HL-60 (cell line): ENCODE results near the gene VASH2.

Experiments
- DNase-seq, 2 experiments: peaks; one replicate each; pipeline ENCODE4 v3.0.0-alpha.2; 2010 to 2020; ENCODE audit warnings: low read depth in 1 of 2, low spot score in 1 of 2
- H3K27ac ChIP-seq: fragments of 250-450 bp; sonication (Bioruptor Pico); replicated peaks from 2 replicates; pipeline ENCODE4 v1.5.1; 2020; ENCODE audit warnings: mild to moderate bottlenecking, moderate library complexity
- H3K27me3 ChIP-seq: fragments of 250-450 bp; sonication (Bioruptor Pico); 2 replicates; pipeline ENCODE4 v1.5.1; 2021; ENCODE audit warnings: mild to moderate bottlenecking, moderate library complexity; ENCODE audit not compliant: insufficient read depth, poor library complexity, severe bottlenecking
- H3K4me3 ChIP-seq: replicated peaks from 2 replicates; pipeline ENCODE4 v1.5.1; 2011; ENCODE audit warnings: mild to moderate bottlenecking, control low read depth, low read length; ENCODE audit not compliant: insufficient read depth
- CTCF ChIP-seq: IDR thresholded peaks from one replicate; pipeline ENCODE4 v1.5.1; 2011; ENCODE audit warnings: low read length, control low read depth, inconsistent platforms; ENCODE audit not compliant: insufficient read depth
- GABPA ChIP-seq: IDR thresholded peaks from 2 replicates; pipeline ENCODE4 v1.6.1; 2012; ENCODE audit warnings: low read depth
- POLR2AphosphoS5 ChIP-seq: IDR thresholded peaks from 2 replicates; pipeline ENCODE4 v1.6.1; 2012; ENCODE audit warnings: low read depth
- SPI1 ChIP-seq: IDR thresholded peaks from 2 replicates; pipeline ENCODE4 v1.6.1; 2012; ENCODE audit warnings: low read depth, mild to moderate bottlenecking, borderline replicate concordance
- TF ChIP-seq, protein P1 (sequence below): IDR thresholded peaks from 2 replicates; pipeline ENCODE4 v1.6.1; 2012; ENCODE audit warnings: low read depth; ENCODE audit not compliant: insufficient replicate concordance

The VASH2 gene

GRCh38 chr1:212930986-212931678, 19.2 kb upstream of the VASH2 start:
- TF ChIP-seq SPI1 (no peak), GABPA (no peak), CTCF (no peak), POLR2AphosphoS5 (no peak)
- TF ChIP-seq, protein P1, sequence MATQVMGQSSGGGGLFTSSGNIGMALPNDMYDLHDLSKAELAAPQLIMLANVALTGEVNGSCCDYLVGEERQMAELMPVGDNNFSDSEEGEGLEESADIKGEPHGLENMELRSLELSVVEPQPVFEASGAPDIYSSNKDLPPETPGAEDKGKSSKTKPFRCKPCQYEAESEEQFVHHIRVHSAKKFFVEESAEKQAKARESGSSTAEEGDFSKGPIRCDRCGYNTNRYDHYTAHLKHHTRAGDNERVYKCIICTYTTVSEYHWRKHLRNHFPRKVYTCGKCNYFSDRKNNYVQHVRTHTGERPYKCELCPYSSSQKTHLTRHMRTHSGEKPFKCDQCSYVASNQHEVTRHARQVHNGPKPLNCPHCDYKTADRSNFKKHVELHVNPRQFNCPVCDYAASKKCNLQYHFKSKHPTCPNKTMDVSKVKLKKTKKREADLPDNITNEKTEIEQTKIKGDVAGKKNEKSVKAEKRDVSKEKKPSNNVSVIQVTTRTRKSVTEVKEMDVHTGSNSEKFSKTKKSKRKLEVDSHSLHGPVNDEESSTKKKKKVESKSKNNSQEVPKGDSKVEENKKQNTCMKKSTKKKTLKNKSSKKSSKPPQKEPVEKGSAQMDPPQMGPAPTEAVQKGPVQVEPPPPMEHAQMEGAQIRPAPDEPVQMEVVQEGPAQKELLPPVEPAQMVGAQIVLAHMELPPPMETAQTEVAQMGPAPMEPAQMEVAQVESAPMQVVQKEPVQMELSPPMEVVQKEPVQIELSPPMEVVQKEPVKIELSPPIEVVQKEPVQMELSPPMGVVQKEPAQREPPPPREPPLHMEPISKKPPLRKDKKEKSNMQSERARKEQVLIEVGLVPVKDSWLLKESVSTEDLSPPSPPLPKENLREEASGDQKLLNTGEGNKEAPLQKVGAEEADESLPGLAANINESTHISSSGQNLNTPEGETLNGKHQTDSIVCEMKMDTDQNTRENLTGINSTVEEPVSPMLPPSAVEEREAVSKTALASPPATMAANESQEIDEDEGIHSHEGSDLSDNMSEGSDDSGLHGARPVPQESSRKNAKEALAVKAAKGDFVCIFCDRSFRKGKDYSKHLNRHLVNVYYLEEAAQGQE: no peak
- H3K27me3 ChIP-seq: no peaks in the 10 kb centered on the region
- no peak for DNase-seq
- H3K4me3 ChIP-seq: no peak overlapping the region
- H3K27ac ChIP-seq: no peak overlapping the region

GRCh38 chr1:212933815-212934471, 16.4 kb upstream of the VASH2 start:
- TF ChIP-seq CTCF: no peak
- no peak for TF ChIP-seq SPI1
- TF ChIP-seq, protein P1: no peak
- no peak for TF ChIP-seq POLR2AphosphoS5
- TF ChIP-seq GABPA: no peak
- no peak overlapping the region for H3K4me3 ChIP-seq
- no peaks in the 10 kb centered on the region for H3K27me3 ChIP-seq
- no peak for DNase-seq
- H3K27ac ChIP-seq: no peak overlapping the region

- Histone ChIP-seq H3K27me3 (no peaks in the 10 kb centered on the region), H3K4me3 (no peak overlapping the region), H3K27ac (no peak overlapping the region)
- TF ChIP-seq, protein P1: no peak
- TF ChIP-seq POLR2AphosphoS5: no peak
- no peak for TF ChIP-seq SPI1
- TF ChIP-seq GABPA: no peak
- no peak for DNase-seq
Observed at GRCh38 chr1:212935387-212935981, 14.9 kb upstream of the VASH2 start.
